H9 (cell line): ENCODE data around the gene TMEM117. TPM values are rescaled to one million over a fixed set of nuclear protein-coding genes. Genes with fewer than 3 reads are reported as not detected.

ENCODE experiments used
- DNase-seq: peaks from one replicate; pipeline ENCODE4 v3.0.0-alpha.2; 2017
- H2AFZ ChIP-seq: one replicate; pipeline ENCODE4 v1.6.1; 2013; ENCODE audit warnings: mild to moderate bottlenecking, low read length, control low read depth, moderate library complexity
- H2AK5ac ChIP-seq: 2 replicates; pipeline ENCODE4 v1.6.1; 2013; ENCODE audit warnings: low read length, control low read depth, mixed read lengths; ENCODE audit not compliant: insufficient read length
- H2BK120ac ChIP-seq: one replicate; pipeline ENCODE4 v1.6.1; 2013; ENCODE audit warnings: low read depth, mild to moderate bottlenecking, low read length, control low read depth, inconsistent platforms; ENCODE audit not compliant: poor library complexity, severe bottlenecking
- H2BK12ac ChIP-seq: 2 replicates; pipeline ENCODE4 v1.6.1; 2013; ENCODE audit warnings: low read length, control low read depth, mixed read lengths, low read depth; ENCODE audit not compliant: insufficient read length
- H2BK15ac ChIP-seq: 2 replicates; pipeline ENCODE4 v1.6.1; 2013; ENCODE audit warnings: low read depth, low read length, control low read depth
- H2BK20ac ChIP-seq: one replicate; pipeline ENCODE4 v1.6.1; 2013; ENCODE audit warnings: low read depth, mild to moderate bottlenecking, low read length, control low read depth, inconsistent platforms; ENCODE audit not compliant: poor library complexity, severe bottlenecking
- H2BK5ac ChIP-seq: 2 replicates; pipeline ENCODE4 v1.6.1; 2013; ENCODE audit warnings: low read length, control low read depth, mixed read lengths; ENCODE audit not compliant: insufficient read length
- H3K14ac ChIP-seq: 2 replicates; pipeline ENCODE4 v1.6.1; 2013; ENCODE audit warnings: low read length, control low read depth; ENCODE audit not compliant: insufficient read depth
- H3K18ac ChIP-seq: 2 replicates; pipeline ENCODE4 v1.6.1; 2013; ENCODE audit warnings: low read depth, mild to moderate bottlenecking, mixed read lengths, low read length, control low read depth; ENCODE audit not compliant: insufficient read length
- H3K23ac ChIP-seq: 2 replicates; pipeline ENCODE4 v1.6.1; 2013; ENCODE audit warnings: low read length, control low read depth, mixed read lengths, low read depth; ENCODE audit not compliant: insufficient read length
- H3K23me2 ChIP-seq: 2 replicates; pipeline ENCODE4 v1.6.1; 2013; ENCODE audit warnings: low read depth, mild to moderate bottlenecking, mixed read lengths, low read length, control low read depth; ENCODE audit not compliant: insufficient read length, poor library complexity, severe bottlenecking
- H3K27ac ChIP-seq: 2 replicates; pipeline ENCODE4 v1.5.1; 2013; ENCODE audit warnings: low read length, control low read depth, mixed read lengths, low read depth; ENCODE audit not compliant: insufficient read length
- H3K27me3 ChIP-seq: 2 replicates; pipeline ENCODE4 v1.6.1; 2013; ENCODE audit warnings: low read length, control low read depth, inconsistent platforms; ENCODE audit not compliant: insufficient read depth
- H3K4ac ChIP-seq: 2 replicates; pipeline ENCODE4 v1.6.1; 2013; ENCODE audit warnings: low read depth, mild to moderate bottlenecking, control low read depth, inconsistent platforms, low read length, moderate library complexity
- H3K4me1 ChIP-seq: 2 replicates; pipeline ENCODE4 v1.6.1; 2013; ENCODE audit warnings: low read length, control low read depth, inconsistent platforms; ENCODE audit not compliant: insufficient read depth
- H3K4me2 ChIP-seq: 2 replicates; pipeline ENCODE4 v1.6.1; 2013; ENCODE audit warnings: low read length, control low read depth, mixed read lengths; ENCODE audit not compliant: insufficient read length, insufficient read depth
- H3K56ac ChIP-seq: 2 replicates; pipeline ENCODE4 v1.6.1; 2013; ENCODE audit warnings: low read depth, mild to moderate bottlenecking, mixed read lengths, low read length, control low read depth; ENCODE audit not compliant: insufficient read length
- H3K79me1 ChIP-seq: 2 replicates; pipeline ENCODE4 v1.6.1; 2013; ENCODE audit warnings: low read depth, mild to moderate bottlenecking, moderate library complexity, low read length, control low read depth, inconsistent platforms; ENCODE audit not compliant: insufficient read depth, poor library complexity, severe bottlenecking
- H3K79me2 ChIP-seq: 2 replicates; pipeline ENCODE4 v1.6.1; 2013; ENCODE audit warnings: low read length, control low read depth, inconsistent platforms; ENCODE audit not compliant: insufficient read depth
- H3K9ac ChIP-seq: 2 replicates; pipeline ENCODE4 v1.6.1; 2013; ENCODE audit warnings: low read length, control low read depth, mixed read lengths; ENCODE audit not compliant: insufficient read length; ENCODE audit errors: extremely low read depth
- H3K9me3 ChIP-seq: one replicate; pipeline ENCODE4 v1.6.1; 2013; ENCODE audit warnings: low read depth, low read length, inconsistent platforms; ENCODE audit not compliant: control insufficient read depth
- H3T11ph ChIP-seq: one replicate; pipeline ENCODE4 v1.6.1; 2013; ENCODE audit warnings: mild to moderate bottlenecking, low read length, control low read depth, inconsistent platforms
- H4K20me1 ChIP-seq: one replicate; pipeline ENCODE4 v1.6.1; 2013; ENCODE audit not compliant: control insufficient read depth, insufficient read length, insufficient read depth
- H4K5ac ChIP-seq: 2 replicates; pipeline ENCODE4 v1.6.1; 2013; ENCODE audit warnings: low read depth, mild to moderate bottlenecking, mixed read lengths, low read length, control low read depth; ENCODE audit not compliant: insufficient read length
- H4K8ac ChIP-seq: replicated peaks from 2 replicates; pipeline ENCODE4 v1.6.1; 2013; ENCODE audit warnings: low read length, control low read depth, mixed read lengths, low read depth; ENCODE audit not compliant: insufficient read length
- H4K91ac ChIP-seq: 2 replicates; pipeline ENCODE4 v1.6.1; 2013; ENCODE audit warnings: low read depth, mild to moderate bottlenecking, moderate library complexity, mixed read lengths, low read length, control low read depth; ENCODE audit not compliant: insufficient read length
- H3K27ac Mint-ChIP-seq, 3 experiments: 2 replicates in 2 of 3; 3 replicates in 1 of 3; pipeline ENCODE4 v1.8.0; 2020 to 2021; ENCODE audit warnings: mixed read lengths in 3 of 3, mild to moderate bottlenecking in 1 of 3, moderate library complexity in 1 of 3
- H3K27me3 Mint-ChIP-seq: 2 replicates; pipeline ENCODE4 v1.8.0; 2021; ENCODE audit warnings: low read depth, mild to moderate bottlenecking, moderate library complexity, mixed read lengths
- H3K36me3 Mint-ChIP-seq, 3 experiments: 2 replicates in 2 of 3; 3 replicates in 1 of 3; pipeline ENCODE4 v1.8.0; 2020 to 2021; ENCODE audit warnings: low read depth in 3 of 3, mixed read lengths in 3 of 3; ENCODE audit not compliant: insufficient read depth in 1 of 3
- H3K4me1 Mint-ChIP-seq, 2 experiments: 2 replicates each; pipeline ENCODE4 v1.8.0; 2020; ENCODE audit warnings: mixed read lengths in 2 of 2
- H3K4me3 Mint-ChIP-seq, 2 experiments: 2 replicates in 1 of 2; 3 replicates in 1 of 2; pipeline ENCODE4 v1.8.0; 2020 to 2021; ENCODE audit warnings: mild to moderate bottlenecking in 2 of 2, mixed read lengths in 2 of 2, moderate library complexity in 1 of 2
- H3K9me3 Mint-ChIP-seq, 2 experiments: 2 replicates in 1 of 2; 3 replicates in 1 of 2; pipeline ENCODE4 v1.8.0; 2020; ENCODE audit warnings: mild to moderate bottlenecking in 2 of 2, mixed read lengths in 2 of 2, moderate library complexity in 1 of 2
- CTCF ChIP-seq: fragments of 200-600 bp; sonication (generic); conservative IDR thresholded peaks from 3 replicates; pipeline ENCODE4 v1.8.0; 2021; ENCODE audit warnings: antibody characterized with exemption, mild to moderate bottlenecking
- WGBS: extraction: QIAGEN DNeasy Blood & Tissue Kit; methylation state at CpG from one replicate; pipeline ENCODE4 v1.1.7; 2013; ENCODE audit warnings: missing lambda C conversion rate, low lambda C conversion rate, mixed read lengths; ENCODE audit not compliant: insufficient read length; ENCODE audit errors: extremely low coverage; 5-methylcytosine and 5-hydroxymethylcytosine counted together
- total RNA-seq: library from RNA; stranded (reverse); gene quantifications from 2 replicates; pipeline ENCODE4 v1.2.1, GENCODE V29; 2021

Gene TMEM117
- total RNA-seq, 1 experiment from 2014 or later: 1.7 TPM

DNA sequence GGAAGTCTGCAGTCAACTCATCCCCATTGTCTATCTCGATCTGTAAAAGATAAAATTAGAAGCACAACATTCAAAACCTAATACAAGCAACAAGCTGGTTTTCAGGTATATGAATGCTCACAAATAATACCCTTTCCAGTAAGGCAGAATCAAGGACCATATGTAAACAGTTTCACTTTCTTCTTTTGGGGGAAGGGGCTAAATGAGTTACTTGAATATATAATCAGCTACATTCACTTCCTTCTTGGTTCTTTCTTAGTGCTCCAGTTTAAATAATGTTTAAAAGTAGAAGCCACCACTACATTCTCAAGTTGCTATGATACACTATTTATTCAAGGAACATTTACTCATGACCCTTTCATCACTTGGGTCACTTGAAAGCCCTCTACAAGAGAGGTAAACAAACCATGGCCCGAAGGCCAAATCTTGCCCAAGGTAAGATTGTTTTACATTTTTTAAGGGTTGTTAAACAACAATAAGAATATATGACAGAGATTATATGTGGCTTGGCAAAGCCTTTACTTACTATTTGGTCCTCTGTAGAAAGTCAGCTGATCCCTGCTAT, 40.1 kb upstream of the TMEM117 start:
- H3K9me3 ChIP-seq: no peaks in the 10 kb centered on the region
- WGBS: no CpG with 5 or more reads among the region's 2 CpGs
- Mint-ChIP-seq H3K27me3 (no peaks in the 10 kb centered on the region), H3K36me3 (peaks cover 6 to 46% (median 35%) of the 10 kb centered on the region in 3 experiments; a peak in 6 of 7 replicates), H3K9me3 (no peaks in the 10 kb centered on the region), H3K27ac (no peak overlapping the region), H3K4me3 (no peak overlapping the region), H3K4me1 (no peaks in the 10 kb centered on the region)
- no peak overlapping the region for H3K27ac ChIP-seq
- H3K9ac ChIP-seq: no peak overlapping the region
- H3K18ac ChIP-seq: no peak overlapping the region
- H2BK20ac ChIP-seq: no peak overlapping the region
- no peak for TF ChIP-seq CTCF
- H2BK12ac ChIP-seq: no peak overlapping the region
- H3K23me2 ChIP-seq: no peaks in the 10 kb centered on the region
- no peak for DNase-seq
- H3K23ac ChIP-seq: no peak overlapping the region
- H2BK15ac ChIP-seq: no peak overlapping the region
- no peak overlapping the region for H2BK120ac ChIP-seq
- H4K5ac ChIP-seq: no peak overlapping the region
- no peak overlapping the region for H4K91ac ChIP-seq
- no peak overlapping the region for H3K14ac ChIP-seq
- no peak overlapping the region for H3T11ph ChIP-seq
- H4K8ac ChIP-seq: no peak overlapping the region
- H3K4me2 ChIP-seq: no peak overlapping the region
- H3K79me1 ChIP-seq: no peaks in the 10 kb centered on the region
- no peaks in the 10 kb centered on the region for H3K4me1 ChIP-seq
- no peak overlapping the region for H3K4ac ChIP-seq
- H3K56ac ChIP-seq: no peak overlapping the region
- no peak overlapping the region for H2BK5ac ChIP-seq
- H3K27me3 ChIP-seq: no peaks in the 10 kb centered on the region
- no peak overlapping the region for H2AFZ ChIP-seq
- H4K20me1 ChIP-seq: no peaks in the 10 kb centered on the region
- no peak overlapping the region for H2AK5ac ChIP-seq
- H3K79me2 ChIP-seq: no peaks in the 10 kb centered on the region
